ENCODE data around the gene IKZF3. TPM values are rescaled to one million over a fixed set of nuclear protein-coding genes. Genes with fewer than 3 reads are reported as not detected.
A peak's percentile ranks its signal among the peaks of the same experiment; 100 is the strongest.

IKZF3 gene
- total RNA-seq, 1 experiment from 2014 or later = 0.81 TPM

DNA sequence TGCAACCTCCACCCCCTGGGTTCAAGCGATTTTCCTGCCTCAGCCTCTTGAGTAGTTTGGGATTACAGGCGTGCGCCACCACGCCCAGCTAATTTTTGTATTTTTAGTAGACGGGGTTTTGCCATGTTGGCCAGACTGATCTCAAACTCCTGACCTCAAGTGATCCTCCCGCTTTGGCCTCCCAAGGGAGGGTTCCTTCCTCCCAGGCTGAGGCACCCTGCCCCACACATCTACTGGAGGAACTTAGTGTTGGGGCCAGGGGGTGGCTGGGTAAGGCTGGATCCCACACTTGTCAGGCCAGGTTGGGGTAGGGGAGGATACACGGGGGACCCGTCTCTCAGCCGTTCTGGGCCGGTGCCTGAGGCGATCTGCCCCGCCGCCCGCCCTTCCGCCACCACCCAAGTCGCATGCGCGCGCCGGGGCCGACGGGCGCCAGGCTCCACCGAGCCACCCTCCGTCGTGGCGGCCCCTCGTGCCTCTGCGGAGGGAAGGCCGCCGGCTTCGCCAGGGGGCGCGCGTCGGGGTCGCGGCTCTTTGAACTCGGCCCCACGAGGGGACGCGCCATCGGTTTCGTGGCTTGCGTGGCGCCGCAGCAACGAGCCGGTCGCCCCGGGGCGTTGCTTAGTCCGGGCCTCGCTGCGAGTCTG lies 110.5 kb downstream of the IKZF3 start (continued):
- TF ChIP-seq AFF4 (CRISPR knock-in tag; IDR thresholded peaks at IDR 0.05; ENCODE audit: borderline replicate concordance) (no peak), HMGA2 (CRISPR knock-in tag; IDR thresholded peaks at IDR 0.05) (no peak), PRRX2 (CRISPR knock-in tag; IDR thresholded peaks at IDR 0.05) (no peak), FOXP1 (CRISPR knock-in tag; IDR thresholded peaks at IDR 0.05; ENCODE audit: borderline replicate concordance) (0 out of 2 replicates have a peak, but pooled peaks have one; percentile 95), JUN (CRISPR knock-in tag; IDR thresholded peaks at IDR 0.05) (no peak), TP53 (CRISPR knock-in tag; IDR thresholded peaks at IDR 0.05) (0 out of 2 replicates have a peak, but pooled peaks have one; percentile 58), TCF7 (CRISPR knock-in tag; IDR thresholded peaks at IDR 0.05; ENCODE audit: low read depth) (no peak), GTF2I (CRISPR knock-in tag; conservative IDR thresholded peaks at IDR 0.05) (no peak), ARID4B (CRISPR knock-in tag; IDR thresholded peaks at IDR 0.05; ENCODE audit: borderline replicate concordance) (no peak), ZNF138 (CRISPR knock-in tag; conservative IDR thresholded peaks at IDR 0.05) (no peak), SP1 (CRISPR knock-in tag; conservative IDR thresholded peaks at IDR 0.05) (no peak), ZNF219 (CRISPR knock-in tag; IDR thresholded peaks at IDR 0.05; ENCODE audit: borderline replicate concordance) (no peak), EMX1 (CRISPR knock-in tag; IDR thresholded peaks at IDR 0.05) (no peak), ZNF671 (CRISPR knock-in tag; IDR thresholded peaks at IDR 0.05) (no peak), ATF1 (CRISPR knock-in tag; IDR thresholded peaks at IDR 0.05) (0 out of 2 replicates have a peak, but pooled peaks have one; percentile 35), IRF1 (CRISPR knock-in tag; IDR thresholded peaks at IDR 0.05) (0 out of 2 replicates have a peak, but pooled peaks have one; percentile 79), ZNF232 (CRISPR knock-in tag; IDR thresholded peaks at IDR 0.05) (no peak), SMAD3 (CRISPR knock-in tag; IDR thresholded peaks at IDR 0.05; ENCODE audit: borderline replicate concordance) (no peak), GRHL2 (CRISPR knock-in tag; IDR thresholded peaks at IDR 0.05; ENCODE audit: insufficient replicate concordance, severe bottlenecking) (no peak), NFYB (CRISPR knock-in tag; conservative IDR thresholded peaks at IDR 0.05; ENCODE audit: low read depth) (no peak), ZNF396 (CRISPR knock-in tag; IDR thresholded peaks at IDR 0.05; ENCODE audit: borderline replicate concordance) (no peak), CTCF (IDR thresholded peaks at IDR 0.05) (no peak)
- TF ChIP-seq, protein P1, sequence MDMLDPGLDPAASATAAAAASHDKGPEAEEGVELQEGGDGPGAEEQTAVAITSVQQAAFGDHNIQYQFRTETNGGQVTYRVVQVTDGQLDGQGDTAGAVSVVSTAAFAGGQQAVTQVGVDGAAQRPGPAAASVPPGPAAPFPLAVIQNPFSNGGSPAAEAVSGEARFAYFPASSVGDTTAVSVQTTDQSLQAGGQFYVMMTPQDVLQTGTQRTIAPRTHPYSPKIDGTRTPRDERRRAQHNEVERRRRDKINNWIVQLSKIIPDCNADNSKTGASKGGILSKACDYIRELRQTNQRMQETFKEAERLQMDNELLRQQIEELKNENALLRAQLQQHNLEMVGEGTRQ (CRISPR knock-in tag; IDR thresholded peaks at IDR 0.05) = no peak
- TF ChIP-seq, protein P2, sequence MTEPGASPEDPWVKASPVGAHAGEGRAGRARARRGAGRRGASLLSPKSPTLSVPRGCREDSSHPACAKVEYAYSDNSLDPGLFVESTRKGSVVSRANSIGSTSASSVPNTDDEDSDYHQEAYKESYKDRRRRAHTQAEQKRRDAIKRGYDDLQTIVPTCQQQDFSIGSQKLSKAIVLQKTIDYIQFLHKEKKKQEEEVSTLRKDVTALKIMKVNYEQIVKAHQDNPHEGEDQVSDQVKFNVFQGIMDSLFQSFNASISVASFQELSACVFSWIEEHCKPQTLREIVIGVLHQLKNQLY (CRISPR knock-in tag; IDR thresholded peaks at IDR 0.05) = no peak
- TF ChIP-seq, protein P3, sequence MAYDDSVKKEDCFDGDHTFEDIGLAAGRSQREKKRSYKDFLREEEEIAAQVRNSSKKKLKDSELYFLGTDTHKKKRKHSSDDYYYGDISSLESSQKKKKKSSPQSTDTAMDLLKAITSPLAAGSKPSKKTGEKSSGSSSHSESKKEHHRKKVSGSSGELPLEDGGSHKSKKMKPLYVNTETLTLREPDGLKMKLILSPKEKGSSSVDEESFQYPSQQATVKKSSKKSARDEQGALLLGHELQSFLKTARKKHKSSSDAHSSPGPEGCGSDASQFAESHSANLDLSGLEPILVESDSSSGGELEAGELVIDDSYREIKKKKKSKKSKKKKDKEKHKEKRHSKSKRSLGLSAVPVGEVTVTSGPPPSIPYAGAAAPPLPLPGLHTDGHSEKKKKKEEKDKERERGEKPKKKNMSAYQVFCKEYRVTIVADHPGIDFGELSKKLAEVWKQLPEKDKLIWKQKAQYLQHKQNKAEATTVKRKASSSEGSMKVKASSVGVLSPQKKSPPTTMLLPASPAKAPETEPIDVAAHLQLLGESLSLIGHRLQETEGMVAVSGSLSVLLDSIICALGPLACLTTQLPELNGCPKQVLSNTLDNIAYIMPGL (CRISPR knock-in tag; IDR thresholded peaks at IDR 0.05) = no peak; the same call in 1 of the 2 replicates
